GM21825 (cell line): ENCODE measurements around the gene KCNC1.
A peak's percentile ranks its signal among the peaks of the same experiment; 100 is the strongest.

Experiments used
- ATAC-seq: cut with Tn5 transposase; IDR thresholded peaks from one replicate; pipeline ENCODE4 v1.9.1; 2021; ENCODE audit warnings: mild to moderate bottlenecking, moderate library complexity; ENCODE audit not compliant: unreplicated experiment

Gene KCNC1

DNA sequence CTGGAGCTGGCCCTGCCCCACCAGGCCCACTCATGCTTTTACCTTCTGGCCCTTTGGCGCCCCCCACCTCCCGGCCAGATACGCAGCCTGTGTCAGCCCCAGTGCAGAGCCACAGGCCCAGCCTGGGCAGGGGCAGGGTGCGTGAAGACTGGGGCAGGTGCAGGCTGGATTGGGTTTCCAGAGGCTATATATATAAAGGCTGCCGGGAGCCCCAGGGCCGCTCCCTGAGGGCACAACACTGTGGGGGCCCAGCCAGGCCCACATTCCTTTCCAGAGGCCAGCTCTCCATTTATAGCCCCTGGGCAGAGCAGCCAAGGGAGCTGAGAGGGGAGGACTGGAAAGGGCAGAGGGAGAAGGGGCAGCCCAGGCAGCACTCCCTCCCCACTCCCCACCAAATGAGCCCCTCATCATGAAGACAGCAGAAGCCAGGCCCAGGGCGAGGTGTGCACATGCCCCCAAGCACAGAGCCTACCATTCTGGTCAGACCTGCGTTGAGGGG, 20.2 kb upstream of the KCNC1 start:
- no peak for ATAC-seq

DNA sequence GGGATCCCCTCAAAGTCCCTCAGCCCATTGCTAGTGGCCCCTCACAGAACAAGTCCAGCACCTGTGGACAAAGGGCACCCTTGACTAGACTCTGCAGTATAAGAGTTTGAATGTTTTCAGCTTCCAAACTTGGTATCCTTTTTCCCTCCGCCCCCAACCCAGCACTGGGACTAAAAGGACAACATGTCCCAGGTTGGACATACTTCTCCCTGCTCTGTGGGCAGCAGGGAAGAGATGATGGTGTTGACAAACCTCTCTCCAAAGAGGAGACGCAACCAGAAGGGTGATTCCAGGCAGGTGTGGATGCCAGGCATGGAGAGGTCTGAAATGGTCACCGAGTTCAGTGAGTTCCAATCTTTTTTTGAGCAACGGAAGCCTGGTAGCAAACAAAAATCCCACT, 19.7 kb upstream of the KCNC1 start:
- ATAC-seq = no peak

DNA sequence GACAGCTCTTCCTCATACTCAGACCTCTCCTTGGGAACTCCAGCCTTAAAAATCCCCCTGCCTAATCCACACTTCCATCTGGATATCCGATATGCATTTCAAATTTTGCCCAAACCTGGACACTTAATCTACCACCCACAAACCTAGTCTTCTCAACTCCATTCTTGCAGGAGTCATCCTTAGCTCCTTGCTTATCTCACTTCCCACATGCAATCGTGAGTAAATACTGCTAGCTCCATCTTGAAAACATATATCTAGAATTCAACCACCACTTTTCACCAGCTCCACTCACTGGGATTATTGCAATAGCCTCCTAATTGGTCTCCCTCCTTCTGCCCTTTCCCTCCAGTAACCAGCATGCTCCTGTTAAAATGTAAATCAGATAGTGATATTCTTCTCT, 17.8 kb upstream of the KCNC1 start:
- ATAC-seq = no peak

DNA sequence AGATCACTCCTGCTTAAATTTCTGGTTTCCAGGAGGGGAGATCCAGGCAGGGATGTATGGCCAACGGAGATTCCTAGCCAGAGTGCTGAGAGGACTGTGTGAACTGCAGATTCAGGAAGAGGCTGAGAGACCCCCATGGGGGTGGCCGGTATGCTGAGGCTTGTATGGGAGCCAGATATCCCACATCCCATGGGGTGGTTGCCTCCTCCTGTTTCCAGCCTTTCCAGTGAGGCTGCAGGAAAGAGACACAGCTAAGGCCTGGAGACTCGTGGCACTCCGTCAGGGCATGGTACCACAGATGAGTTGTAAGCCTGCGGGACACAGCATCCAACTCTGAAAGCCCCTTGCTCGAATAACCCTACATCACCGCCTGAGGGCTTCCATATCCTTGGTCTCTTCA, 16.6 kb upstream of the KCNC1 start:
- no peak for ATAC-seq

DNA sequence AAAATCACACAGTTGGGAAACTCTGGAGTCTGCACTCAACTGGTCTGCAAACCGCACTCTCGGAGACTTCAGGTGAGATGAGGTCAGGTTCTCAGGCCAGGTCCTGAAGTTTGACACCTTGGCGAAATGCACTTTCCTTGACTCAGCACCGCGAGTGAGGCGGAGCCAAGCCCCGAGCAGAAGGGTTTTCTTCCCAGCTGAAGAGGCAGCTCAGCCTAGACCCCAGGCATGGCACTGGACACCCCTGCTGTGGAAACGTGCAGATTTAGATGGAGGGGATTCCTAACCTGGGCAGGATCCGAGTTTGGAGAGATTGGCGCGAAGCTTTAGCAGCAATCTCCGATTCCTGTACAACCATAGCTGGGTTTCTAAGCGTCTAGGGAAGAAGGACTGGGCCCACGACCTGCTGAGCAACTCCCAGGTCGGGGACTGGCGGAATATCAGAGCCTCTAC, 16.0 kb upstream of the KCNC1 start:
- ATAC-seq = no peak

DNA sequence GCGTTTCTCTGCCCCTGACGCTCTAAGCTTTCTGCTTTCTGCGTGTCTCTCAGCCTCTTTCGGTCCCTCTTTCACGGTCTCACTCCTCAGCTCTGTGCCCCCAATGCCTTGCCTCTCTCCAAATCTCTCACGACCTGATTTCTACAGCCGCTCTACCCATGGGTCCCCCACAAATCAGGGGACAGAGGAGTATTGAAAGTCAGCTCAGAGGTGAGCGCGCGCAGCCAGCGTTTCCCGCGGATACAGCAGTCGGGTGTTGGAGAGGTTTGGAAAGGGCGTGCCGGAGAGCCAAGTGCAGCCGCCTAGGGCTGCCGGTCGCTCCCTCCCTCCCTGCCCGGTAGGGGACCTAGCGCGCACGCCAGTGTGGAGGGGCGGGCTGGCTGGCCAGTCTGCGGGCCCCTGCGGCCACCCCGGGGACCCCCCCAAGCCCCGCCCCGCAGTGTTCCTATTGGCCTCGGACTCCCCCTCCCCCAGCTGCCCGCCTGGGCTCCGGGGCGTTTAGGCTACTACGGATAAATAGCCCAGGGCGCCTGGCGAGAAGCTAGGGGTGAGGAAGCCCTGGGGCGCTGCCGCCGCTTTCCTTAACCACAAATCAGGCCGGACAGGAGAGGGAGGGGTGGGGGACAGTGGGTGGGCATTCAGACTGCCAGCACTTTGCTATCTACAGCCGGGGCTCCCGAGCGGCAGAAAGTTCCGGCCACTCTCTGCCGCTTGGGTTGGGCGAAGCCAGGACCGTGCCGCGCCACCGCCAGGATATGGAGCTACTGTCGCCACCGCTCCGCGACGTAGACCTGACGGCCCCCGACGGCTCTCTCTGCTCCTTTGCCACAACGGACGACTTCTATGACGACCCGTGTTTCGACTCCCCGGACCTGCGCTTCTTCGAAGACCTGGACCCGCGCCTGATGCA, 15.3 kb upstream of the KCNC1 start, which contains the start of gene MYOD1:
Gene MYOD1, plus strand, starts transcription at position 544 of the 910 bp plus-strand sequence. Its CDS starts 212 bp downstream, at position 756.
- ATAC-seq = no peak

DNA sequence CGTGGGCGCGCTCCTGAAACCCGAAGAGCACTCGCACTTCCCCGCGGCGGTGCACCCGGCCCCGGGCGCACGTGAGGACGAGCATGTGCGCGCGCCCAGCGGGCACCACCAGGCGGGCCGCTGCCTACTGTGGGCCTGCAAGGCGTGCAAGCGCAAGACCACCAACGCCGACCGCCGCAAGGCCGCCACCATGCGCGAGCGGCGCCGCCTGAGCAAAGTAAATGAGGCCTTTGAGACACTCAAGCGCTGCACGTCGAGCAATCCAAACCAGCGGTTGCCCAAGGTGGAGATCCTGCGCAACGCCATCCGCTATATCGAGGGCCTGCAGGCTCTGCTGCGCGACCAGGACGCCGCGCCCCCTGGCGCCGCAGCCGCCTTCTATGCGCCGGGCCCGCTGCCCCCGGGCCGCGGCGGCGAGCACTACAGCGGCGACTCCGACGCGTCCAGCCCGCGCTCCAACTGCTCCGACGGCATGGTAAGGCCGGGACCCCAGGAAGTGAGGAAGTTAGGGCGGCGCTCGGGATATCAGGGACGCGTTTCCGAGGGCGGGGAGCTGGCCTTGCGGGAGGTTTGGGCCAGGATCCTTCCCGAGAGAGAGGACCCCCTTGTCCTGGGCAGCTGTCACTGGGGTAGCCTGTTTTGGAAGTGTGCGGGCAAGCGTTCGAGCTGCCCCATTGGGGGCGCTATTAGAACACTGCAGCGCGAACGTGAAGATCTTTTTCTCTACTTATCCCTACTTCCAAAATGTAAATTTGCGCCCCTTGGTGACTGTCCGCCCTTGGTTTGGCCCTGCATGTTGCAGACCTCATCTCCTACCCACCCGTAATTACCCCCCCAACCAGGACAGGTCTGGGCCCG, 14.4 kb upstream of the KCNC1 start:
- no peak for ATAC-seq

DNA sequence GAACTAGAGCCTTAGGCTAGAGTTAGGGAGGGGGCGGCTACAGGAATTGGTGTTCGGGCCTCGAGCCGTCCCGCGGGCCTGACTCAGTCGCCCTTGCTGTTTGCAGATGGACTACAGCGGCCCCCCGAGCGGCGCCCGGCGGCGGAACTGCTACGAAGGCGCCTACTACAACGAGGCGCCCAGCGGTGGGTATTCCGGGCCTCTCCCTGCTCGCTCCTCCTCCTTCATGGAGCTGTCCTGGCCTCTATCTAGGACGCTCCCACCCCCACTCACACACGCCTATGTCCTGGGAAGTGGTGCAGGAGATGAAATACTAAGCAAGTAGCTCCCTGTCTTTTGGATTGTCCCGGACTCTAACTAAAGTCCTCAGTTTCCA, 13.8 kb upstream of the KCNC1 start:
- no peak for ATAC-seq

DNA sequence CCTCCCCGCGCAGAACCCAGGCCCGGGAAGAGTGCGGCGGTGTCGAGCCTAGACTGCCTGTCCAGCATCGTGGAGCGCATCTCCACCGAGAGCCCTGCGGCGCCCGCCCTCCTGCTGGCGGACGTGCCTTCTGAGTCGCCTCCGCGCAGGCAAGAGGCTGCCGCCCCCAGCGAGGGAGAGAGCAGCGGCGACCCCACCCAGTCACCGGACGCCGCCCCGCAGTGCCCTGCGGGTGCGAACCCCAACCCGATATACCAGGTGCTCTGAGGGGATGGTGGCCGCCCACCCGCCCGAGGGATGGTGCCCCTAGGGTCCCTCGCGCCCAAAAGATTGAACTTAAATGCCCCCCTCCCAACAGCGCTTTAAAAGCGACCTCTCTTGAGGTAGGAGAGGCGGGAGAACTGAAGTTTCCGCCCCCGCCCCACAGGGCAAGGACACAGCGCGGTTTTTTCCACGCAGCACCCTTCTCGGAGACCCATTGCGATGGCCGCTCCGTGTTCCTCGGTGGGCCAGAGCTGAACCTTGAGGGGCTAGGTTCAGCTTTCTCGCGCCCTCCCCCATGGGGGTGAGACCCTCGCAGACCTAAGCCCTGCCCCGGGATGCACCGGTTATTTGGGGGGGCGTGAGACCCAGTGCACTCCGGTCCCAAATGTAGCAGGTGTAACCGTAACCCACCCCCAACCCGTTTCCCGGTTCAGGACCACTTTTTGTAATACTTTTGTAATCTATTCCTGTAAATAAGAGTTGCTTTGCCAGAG, 13.2 kb upstream of the KCNC1 start:
- ATAC-seq = no peak

DNA sequence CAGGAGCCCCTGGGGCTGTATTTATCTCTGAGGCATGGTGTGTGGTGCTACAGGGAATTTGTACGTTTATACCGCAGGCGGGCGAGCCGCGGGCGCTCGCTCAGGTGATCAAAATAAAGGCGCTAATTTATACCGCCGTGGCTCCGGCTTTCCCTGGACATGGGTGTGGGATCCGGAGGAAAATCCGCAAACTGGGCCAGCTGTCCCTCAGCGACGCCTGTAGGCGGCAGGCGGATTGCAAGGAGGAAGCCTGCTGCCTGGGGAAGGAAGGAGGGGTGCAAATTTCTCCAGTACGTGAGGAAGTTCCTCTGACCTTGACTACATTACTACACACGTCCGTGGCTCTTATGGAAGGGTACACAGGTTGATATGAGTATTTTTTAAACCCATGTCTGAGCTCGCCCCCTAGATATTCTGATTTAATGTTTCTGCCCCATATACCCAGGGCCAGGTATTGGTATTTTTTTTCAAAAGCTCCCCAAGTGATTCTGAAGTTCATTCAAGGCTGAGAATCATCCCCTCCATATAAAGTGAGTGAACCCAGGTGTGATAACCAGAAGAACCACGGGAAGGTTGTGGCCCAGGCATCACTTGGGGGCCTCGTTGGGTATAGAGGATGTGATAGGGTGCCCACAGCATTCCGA, 12.5 kb upstream of the KCNC1 start:
- no peak for ATAC-seq

DNA sequence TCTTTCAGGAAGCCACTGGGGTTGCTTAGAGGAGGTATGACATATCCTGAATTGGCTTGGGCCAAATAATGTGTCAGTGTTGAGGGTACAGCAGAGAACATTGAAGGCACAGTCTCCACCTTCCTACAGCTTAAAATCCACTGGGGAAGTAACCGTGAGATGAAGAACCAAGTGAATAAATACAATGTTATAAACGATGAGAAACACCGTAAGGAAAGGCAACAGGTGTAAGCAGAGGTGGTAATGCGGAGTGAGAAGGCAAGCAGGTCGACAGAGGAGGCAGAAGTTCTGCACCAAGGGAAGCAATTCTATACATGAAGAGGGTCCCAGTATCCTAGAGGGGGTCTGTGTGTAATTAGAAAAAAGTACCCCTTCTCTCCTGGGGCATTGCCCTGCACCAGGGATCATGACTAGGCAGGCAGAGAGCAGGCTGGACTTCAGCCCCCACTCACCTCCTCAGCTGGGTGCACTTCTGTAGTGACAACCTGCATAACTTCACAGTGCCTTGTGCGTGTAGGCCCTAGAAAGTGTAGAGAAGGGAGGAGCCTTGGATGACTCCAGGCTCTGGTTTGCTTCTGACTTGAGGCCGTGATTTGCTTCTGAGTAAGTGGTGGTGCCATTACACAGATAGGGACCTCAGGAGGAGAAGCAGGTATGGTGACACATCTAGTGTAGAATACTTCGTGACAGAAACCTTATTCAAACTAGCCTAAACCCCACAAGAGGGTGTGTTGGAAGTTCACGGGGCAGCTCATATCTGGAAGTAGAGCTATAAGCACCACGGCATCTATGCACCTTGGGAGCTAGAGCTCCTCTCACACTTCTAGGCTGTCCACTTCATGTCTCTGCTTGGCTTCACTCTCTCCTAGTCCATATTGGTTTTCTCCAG, 10.3 kb upstream of the KCNC1 start:
- ATAC-seq = no peak

DNA sequence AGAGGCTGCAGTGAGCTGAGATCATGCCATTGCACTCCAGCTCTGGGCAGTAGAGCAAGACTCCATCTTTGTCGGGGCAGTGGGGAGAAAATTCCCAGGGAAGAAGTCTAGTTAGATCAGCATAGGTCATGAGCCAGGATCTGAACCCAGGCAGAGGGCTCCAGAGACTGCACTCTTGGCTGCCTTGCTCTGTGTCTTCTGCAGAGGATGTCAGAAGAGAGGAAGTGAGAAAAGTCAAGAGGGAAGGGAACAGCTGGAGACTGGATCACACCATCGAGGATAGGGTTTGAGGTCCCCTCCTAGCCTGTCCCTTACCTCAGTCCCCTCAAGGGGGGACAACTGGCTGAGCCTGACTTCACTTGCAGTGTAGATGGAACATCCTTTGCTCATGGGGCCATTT, 9.4 kb upstream of the KCNC1 start:
- ATAC-seq = no peak

DNA sequence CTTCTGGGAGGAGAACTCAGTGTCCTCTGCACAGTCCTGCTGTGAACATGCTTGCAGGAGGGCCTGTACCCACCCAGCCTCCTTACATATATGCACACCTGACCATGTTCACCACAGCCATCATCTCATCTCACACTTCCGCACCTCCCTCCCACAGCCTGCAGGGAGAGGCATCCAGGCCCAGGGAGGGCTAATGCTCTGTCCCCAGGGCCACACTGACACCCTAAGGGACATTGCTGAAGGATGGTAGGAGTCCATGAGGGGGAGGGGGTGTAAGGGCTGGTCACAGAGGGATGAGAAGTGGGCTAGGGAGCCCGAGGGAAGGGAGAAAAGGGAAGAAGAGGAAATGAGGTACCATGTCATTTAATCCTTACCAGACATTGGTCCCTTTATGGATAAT, 4.4 kb upstream of the KCNC1 start:
- ATAC-seq = no peak

DNA sequence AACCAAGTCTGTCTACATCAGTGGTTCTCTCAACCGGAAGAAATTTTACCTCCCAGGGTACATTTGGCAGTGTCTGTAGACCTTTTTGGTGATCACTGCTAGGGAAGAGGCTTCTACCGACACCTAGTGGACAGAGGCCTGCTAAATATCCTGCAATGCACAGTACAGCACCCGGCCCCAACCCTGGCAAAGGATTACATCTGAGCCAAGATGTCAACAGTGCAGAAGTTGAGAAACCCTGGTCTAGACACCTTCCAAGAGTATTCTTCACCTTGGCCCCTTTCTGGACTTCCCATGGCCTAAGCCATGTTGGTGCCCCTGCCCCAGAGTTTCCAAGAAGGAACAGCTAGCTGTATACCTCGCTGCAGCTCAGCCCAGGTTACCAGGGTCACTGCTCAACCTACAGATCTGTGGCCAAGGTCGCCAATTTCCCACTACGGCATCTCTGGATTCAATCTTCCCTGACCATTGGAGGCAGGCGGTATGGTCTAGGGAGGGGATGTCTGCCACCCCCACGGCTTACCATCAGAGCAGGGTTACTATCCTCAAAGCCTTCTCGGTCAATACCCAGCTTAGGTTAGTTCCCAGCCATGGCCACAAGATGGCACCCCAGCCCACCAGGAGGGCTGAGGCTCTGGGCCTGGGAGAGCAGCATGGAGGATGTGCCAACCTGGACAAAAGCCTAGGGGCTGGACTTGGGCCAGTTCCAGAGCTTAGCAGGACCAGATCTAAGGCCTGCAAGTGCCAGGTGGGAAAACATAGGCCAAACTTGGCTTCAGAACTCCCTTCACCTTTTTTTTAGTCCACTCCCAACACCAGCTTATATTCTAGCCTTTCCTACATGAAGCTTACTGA, 3.7 kb upstream of the KCNC1 start:
- peak; percentile 67 for ATAC-seq

DNA sequence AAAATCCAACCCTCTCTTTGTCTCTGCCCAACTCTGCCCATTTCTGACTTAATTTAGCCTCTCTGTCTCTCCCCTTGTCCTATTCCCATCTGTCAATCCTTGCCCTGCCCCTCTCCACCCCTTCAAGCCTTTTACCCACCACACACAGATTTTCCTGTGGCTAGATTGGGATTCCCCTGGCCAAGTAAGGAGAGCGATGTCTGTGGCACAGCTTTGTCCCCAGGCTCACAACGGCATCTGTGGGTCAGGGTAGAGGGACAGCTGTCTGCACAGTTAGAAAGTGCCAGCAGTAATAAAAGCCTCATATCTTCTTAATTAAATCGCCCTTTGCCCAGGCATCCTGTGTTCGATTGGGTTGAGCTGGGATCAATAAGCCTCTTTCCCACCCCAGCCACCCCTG, 1.3 kb upstream of the KCNC1 start:
- no peak for ATAC-seq

DNA sequence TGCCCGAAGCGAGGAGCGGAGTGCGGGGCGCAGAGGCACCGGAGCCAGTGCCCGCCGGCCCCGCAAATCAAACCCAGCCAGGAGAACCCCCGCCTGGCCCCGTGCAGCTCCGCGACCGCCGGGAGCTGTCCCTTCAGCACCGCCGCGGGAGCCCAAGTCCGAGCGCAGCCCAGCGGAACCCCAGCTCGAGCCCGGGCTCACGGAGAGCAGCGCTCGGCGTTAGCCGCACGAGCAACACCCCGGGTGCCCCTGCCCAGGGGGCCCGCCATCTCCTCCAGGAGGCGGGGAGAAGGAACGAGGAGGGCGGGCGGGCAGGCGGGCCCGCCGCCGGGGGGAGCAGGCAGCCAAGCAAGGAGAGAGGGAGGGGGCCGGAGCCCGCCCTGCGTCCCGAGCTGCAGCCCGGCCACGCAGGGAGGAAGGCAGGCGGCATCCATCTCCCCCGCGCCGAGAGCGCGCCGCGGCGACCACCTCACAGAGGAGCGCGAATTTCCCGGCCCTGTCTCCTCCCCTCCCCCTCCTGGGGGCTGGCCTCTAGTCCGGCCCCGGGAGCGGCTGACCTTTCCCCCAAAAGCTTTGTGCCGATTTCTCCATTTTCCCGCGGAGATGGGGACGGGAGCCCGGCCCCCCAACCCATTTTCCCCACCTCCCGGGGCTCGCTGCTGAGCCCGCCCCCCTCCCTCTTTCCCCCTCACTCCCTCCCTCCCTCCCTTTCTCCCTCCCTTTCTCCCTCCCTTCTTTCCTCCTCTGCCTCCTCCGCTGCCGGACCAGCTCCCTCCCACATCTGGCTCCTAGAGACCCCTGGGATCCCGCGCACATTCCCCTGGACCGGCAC, 621 bp downstream of the KCNC1 start:
- ATAC-seq = no peak

DNA sequence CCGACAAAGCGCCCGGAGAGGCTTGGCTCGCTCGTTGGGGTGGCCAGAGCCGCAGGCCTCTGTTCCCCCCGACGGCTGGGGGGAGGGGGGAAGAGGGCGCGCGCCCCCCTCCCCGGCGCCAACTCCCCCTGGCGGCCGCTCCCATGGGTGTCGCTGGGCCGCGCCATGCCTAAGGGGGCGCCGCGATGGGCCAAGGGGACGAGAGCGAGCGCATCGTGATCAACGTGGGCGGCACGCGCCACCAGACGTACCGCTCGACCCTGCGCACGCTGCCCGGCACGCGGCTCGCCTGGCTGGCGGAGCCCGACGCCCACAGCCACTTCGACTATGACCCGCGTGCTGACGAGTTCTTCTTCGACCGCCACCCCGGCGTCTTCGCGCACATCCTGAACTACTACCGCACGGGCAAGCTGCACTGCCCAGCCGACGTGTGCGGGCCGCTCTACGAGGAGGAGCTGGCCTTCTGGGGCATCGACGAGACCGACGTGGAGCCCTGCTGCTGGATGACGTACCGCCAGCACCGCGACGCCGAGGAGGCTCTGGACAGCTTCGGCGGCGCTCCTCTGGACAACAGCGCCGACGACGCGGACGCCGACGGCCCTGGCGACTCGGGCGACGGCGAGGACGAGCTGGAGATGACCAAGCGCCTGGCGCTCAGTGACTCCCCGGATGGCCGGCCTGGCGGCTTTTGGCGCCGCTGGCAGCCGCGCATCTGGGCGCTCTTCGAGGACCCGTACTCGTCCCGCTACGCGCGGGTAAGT, 1.4 kb downstream of the KCNC1 start:
- no peak for ATAC-seq
